H1 (cell line): Measurements from ENCODE around the gene DIAPH2. TPM values are rescaled to one million over a fixed set of nuclear protein-coding genes. Genes with fewer than 3 reads are reported as not detected.

Experiments
- CTCF ChIA-PET: fragments of 300-600 bp; sonication (Branson Sonifier 250); formaldehyde crosslinking; loops from one replicate; lab custom pipeline; 2021; ENCODE audit not compliant: partially characterized antibody; lab: Charles Lee
- POLR2A ChIA-PET: fragments of 300-600 bp; sonication (Branson Sonifier 250); formaldehyde crosslinking; loops from one replicate; lab custom pipeline; 2021; ENCODE audit warnings: inconsistent platforms; ENCODE audit not compliant: partially characterized antibody; lab: Charles Lee
- DNase-seq, 2 experiments: peaks; one replicate each; pipeline versions ENCODE4 v3.0.0 to v3.0.0-alpha.2; 2010 to 2022; ENCODE audit warnings: low spot score in 2 of 2, low read depth in 1 of 2, mixed read lengths in 1 of 2
- FAIRE-seq: peaks from 2 replicates; lab custom pipeline; 2011; peaks lifted over from hg19 to GRCh38; lab: Jason Lieb, UNC
- H2AFZ ChIP-seq: 2 replicates; pipeline ENCODE4 v1.8.1; 2012; ENCODE audit warnings: low read length, inconsistent platforms
- H2AK5ac ChIP-seq: 2 replicates; pipeline ENCODE4 v1.6.1; 2013; ENCODE audit warnings: low read depth, low read length
- H2BK120ac ChIP-seq: replicated peaks from 2 replicates; pipeline ENCODE3; 2013; ENCODE audit warnings: low read depth, low read length, inconsistent platforms
- H2BK12ac ChIP-seq: 2 replicates; pipeline ENCODE4 v1.6.1; 2013; ENCODE audit warnings: low read depth, low read length
- H2BK15ac ChIP-seq: 2 replicates; pipeline ENCODE4 v1.6.1; 2013; ENCODE audit warnings: low read length
- H2BK20ac ChIP-seq: 2 replicates; pipeline ENCODE4 v1.6.1; 2013; ENCODE audit warnings: low read length
- H2BK5ac ChIP-seq: 2 replicates; pipeline ENCODE4 v1.6.1; 2013; ENCODE audit warnings: low read depth, low read length
- H3K14ac ChIP-seq: 2 replicates; pipeline ENCODE4 v1.6.1; 2013; ENCODE audit warnings: inconsistent platforms; ENCODE audit not compliant: insufficient read length
- H3K18ac ChIP-seq: 2 replicates; pipeline ENCODE4 v1.6.1; 2013; ENCODE audit warnings: low read length; ENCODE audit errors: extremely low read depth
- H3K23ac ChIP-seq: 2 replicates; pipeline ENCODE4 v1.6.1; 2013; ENCODE audit warnings: inconsistent platforms; ENCODE audit not compliant: insufficient read length
- H3K23me2 ChIP-seq: 2 replicates; pipeline ENCODE4 v1.6.1; 2013; ENCODE audit warnings: low read depth, low read length
- H3K27ac ChIP-seq: 2 replicates; pipeline ENCODE4 v1.6.1; 2011; ENCODE audit warnings: low read depth, low read length, inconsistent platforms
- H3K27me3 ChIP-seq, 4 experiments: replicated peaks in 1 of 4; 1 replicate in 1 of 4; 2 replicates in 3 of 4; pipeline versions ENCODE4 v1.6.1 to v1.8.1; 2011 to 2013; ENCODE audit warnings: low read length in 3 of 4, mild to moderate bottlenecking in 3 of 4, inconsistent platforms in 2 of 4, mixed read lengths in 2 of 4, moderate library complexity in 1 of 4; ENCODE audit not compliant: control insufficient read depth in 3 of 4, insufficient read depth in 3 of 4; ENCODE audit errors: extremely low read depth in 1 of 4
- H3K36me3 ChIP-seq, 4 experiments: 2 replicates each; pipeline versions ENCODE4 v1.6.1 to v1.8.1; 2011 to 2013; ENCODE audit warnings: mild to moderate bottlenecking in 4 of 4, low read length in 3 of 4, moderate library complexity in 2 of 4, control low read depth in 1 of 4, inconsistent platforms in 1 of 4; ENCODE audit not compliant: insufficient read depth in 4 of 4, control insufficient read depth in 2 of 4
- H3K4ac ChIP-seq: replicated peaks from 2 replicates; pipeline ENCODE3; 2013; ENCODE audit warnings: low read length, low read depth, mixed read lengths, inconsistent platforms; ENCODE audit not compliant: insufficient read length
- H3K4me1 ChIP-seq, 4 experiments: replicated peaks in 1 of 4; 1 replicate in 1 of 4; 2 replicates in 3 of 4; pipeline versions ENCODE4 v1.6.1 to v1.8.1; 2011 to 2013; ENCODE audit warnings: low read length in 3 of 4, inconsistent platforms in 2 of 4, mixed read lengths in 1 of 4; ENCODE audit not compliant: insufficient read depth in 4 of 4, control insufficient read depth in 3 of 4
- H3K4me2 ChIP-seq, 2 experiments: 2 replicates each; pipeline versions ENCODE4 v1.6.1 to v1.8.1; 2011 to 2013; ENCODE audit warnings: low read depth in 2 of 2, low read length in 2 of 2, control low read depth in 1 of 2, inconsistent platforms in 1 of 2, mild to moderate bottlenecking in 1 of 2; ENCODE audit not compliant: insufficient read depth in 1 of 2
- H3K4me3 ChIP-seq, 4 experiments: fragments of 200-600, 300-600 bp in 1 of 4; sonication (generic), shearing (Covaris generic), sonication (Bioruptor Twin) in 1 of 4; 2 replicates each; pipeline versions ENCODE4 v1.5.1 to v1.8.1; 2011 to 2016; ENCODE audit warnings: low read length in 4 of 4, low read depth in 3 of 4, control low read depth in 2 of 4, inconsistent platforms in 2 of 4, mild to moderate bottlenecking in 2 of 4, mixed read lengths in 1 of 4, moderate library complexity in 1 of 4; ENCODE audit not compliant: insufficient read depth in 2 of 4; ENCODE audit errors: extremely low read depth in 1 of 4
- H3K56ac ChIP-seq: replicated peaks from 2 replicates; pipeline ENCODE3; 2013; ENCODE audit warnings: low read depth, mild to moderate bottlenecking, mixed read lengths, low read length, inconsistent platforms; ENCODE audit not compliant: insufficient read length
- H3K79me1 ChIP-seq: 2 replicates; pipeline ENCODE4 v1.6.1; 2013; ENCODE audit warnings: low read depth, low read length, control low read depth
- H3K79me2 ChIP-seq, 2 experiments: 2 replicates each; pipeline versions ENCODE4 v1.6.1 to v1.8.1; 2012 to 2013; ENCODE audit warnings: low read length in 2 of 2, mild to moderate bottlenecking in 2 of 2, inconsistent platforms in 1 of 2; ENCODE audit not compliant: insufficient read depth in 2 of 2, control insufficient read depth in 1 of 2
- H3K9ac ChIP-seq, 4 experiments: replicated peaks in 1 of 4; 1 replicate in 1 of 4; 2 replicates in 3 of 4; pipeline versions ENCODE4 v1.6.1 to v1.8.1; 2011 to 2013; ENCODE audit warnings: low read depth in 3 of 4, low read length in 3 of 4, control low read depth in 2 of 4, mild to moderate bottlenecking in 2 of 4, moderate library complexity in 2 of 4, inconsistent platforms in 1 of 4; ENCODE audit errors: extremely low read depth in 1 of 4
- H3K9me3 ChIP-seq, 2 experiments: 2 replicates each; pipeline versions ENCODE4 v1.6.1 to v1.8.1; 2012 to 2013; ENCODE audit warnings: mild to moderate bottlenecking in 2 of 2, moderate library complexity in 2 of 2, control low read depth in 1 of 2, inconsistent platforms in 1 of 2, low read depth in 1 of 2, low read length in 1 of 2, mixed read lengths in 1 of 2; ENCODE audit not compliant: insufficient read depth in 2 of 2
- H4K20me1 ChIP-seq, 2 experiments: replicated peaks in 1 of 2; 2 replicates each; pipeline versions ENCODE3 to v1.8.1; 2011 to 2013; ENCODE audit warnings: inconsistent platforms in 2 of 2, low read length in 2 of 2, mild to moderate bottlenecking in 1 of 2; ENCODE audit not compliant: insufficient read depth in 2 of 2, control insufficient read depth in 1 of 2
- H4K5ac ChIP-seq: 2 replicates; pipeline ENCODE4 v1.6.1; 2013; ENCODE audit warnings: low read length, low read depth, mixed read lengths, inconsistent platforms; ENCODE audit not compliant: insufficient read length
- H4K8ac ChIP-seq: 2 replicates; pipeline ENCODE4 v1.8.0; 2013; ENCODE audit warnings: mild to moderate bottlenecking, moderate library complexity, low read length, inconsistent platforms; ENCODE audit not compliant: insufficient read depth; ENCODE audit errors: extremely low read depth
- H4K91ac ChIP-seq: replicated peaks from 2 replicates; pipeline ENCODE3; 2013; ENCODE audit warnings: low read length, mixed read lengths, inconsistent platforms; ENCODE audit not compliant: insufficient read length
- ATF3 ChIP-seq: IDR thresholded peaks from 2 replicates; pipeline ENCODE4 v1.6.1; 2011; ENCODE audit warnings: low read depth, mild to moderate bottlenecking, low read length; ENCODE audit not compliant: insufficient read depth
- BCL11A ChIP-seq, 2 experiments: IDR thresholded peaks; one replicate each; pipeline ENCODE4 v1.6.1; 2011; ENCODE audit warnings: low read depth in 2 of 2, low read length in 2 of 2, mild to moderate bottlenecking in 2 of 2
- CHD1 ChIP-seq: IDR thresholded peaks from 2 replicates; pipeline ENCODE4 v1.6.1; 2012; ENCODE audit warnings: low read depth, low read length, improper control_type of control experiment
- CTBP2 ChIP-seq: IDR thresholded peaks from 2 replicates; pipeline ENCODE4 v1.7.0; 2011; ENCODE audit warnings: borderline replicate concordance, mild to moderate bottlenecking, moderate library complexity, mixed read lengths, low read length; ENCODE audit not compliant: insufficient read depth, insufficient read length
- EGR1 ChIP-seq: IDR thresholded peaks from 2 replicates; pipeline ENCODE4 v1.6.1; 2011; ENCODE audit warnings: low read depth, low read length, borderline replicate concordance
- JUN ChIP-seq: IDR thresholded peaks from 2 replicates; pipeline ENCODE4 v1.6.1; 2011; ENCODE audit warnings: low read depth, mild to moderate bottlenecking, improper control_type of control experiment, low read length
- KDM5A ChIP-seq: fragments of 200-600 bp; IDR thresholded peaks from 2 replicates; pipeline ENCODE4 v1.7.1; 2012; ENCODE audit warnings: mild to moderate bottlenecking, low read length, inconsistent platforms, mixed read lengths
- MAFK ChIP-seq: IDR thresholded peaks from 2 replicates; pipeline ENCODE4 v1.6.1; 2012; ENCODE audit warnings: low read depth, mild to moderate bottlenecking, improper control_type of control experiment, low read length
- PHF8 ChIP-seq: fragments of 200-600 bp; sonication (generic); conservative IDR thresholded peaks from 2 replicates; pipeline ENCODE4 v1.7.1; 2012; ENCODE audit warnings: low read depth, mild to moderate bottlenecking, inconsistent platforms, low read length, moderate library complexity
- POU5F1 ChIP-seq: IDR thresholded peaks from 2 replicates; pipeline ENCODE4 v1.6.1; 2011; ENCODE audit warnings: low read depth, mild to moderate bottlenecking, low read length, moderate library complexity
- SP1 ChIP-seq: IDR thresholded peaks from 2 replicates; pipeline ENCODE4 v1.6.1; 2011; ENCODE audit warnings: low read depth, low read length
- SP2 ChIP-seq: IDR thresholded peaks from 2 replicates; pipeline ENCODE4 v1.6.1; 2012; ENCODE audit warnings: mild to moderate bottlenecking, low read length, inconsistent platforms
- SUZ12 ChIP-seq: fragments of 200-600 bp; sonication (generic); IDR thresholded peaks from 2 replicates; pipeline ENCODE4 v1.6.1; 2012; ENCODE audit warnings: mild to moderate bottlenecking, inconsistent platforms, low read length, moderate library complexity, mixed read lengths
- WGBS, 2 experiments: shearing (Covaris generic) in 1 of 2; methylation state at CpG; one replicate each; pipeline versions ENCODE4 v1.1.6 to v1.1.7; 2013 to 2015; ENCODE audit warnings: low lambda C conversion rate in 2 of 2, mixed read lengths in 2 of 2, inconsistent platforms in 1 of 2, low coverage in 1 of 2, missing lambda C conversion rate in 1 of 2; ENCODE audit not compliant: insufficient replicate concordance in 2 of 2, insufficient coverage in 1 of 2, insufficient read length in 1 of 2; ENCODE audit errors: extremely low coverage in 1 of 2, missing lambda C conversion rate in 1 of 2; 5-methylcytosine and 5-hydroxymethylcytosine counted together
- polyA plus RNA-seq, 7 experiments: library from polyadenylated mRNA; depleted of rRNA in 3 of 7; stranded (reverse) in 5 of 7; unstranded in 2 of 7; fragments of >200 nt in 5 of 7; fragments of 200-250 nt in 2 of 7; gene quantifications; 1 replicate in 5 of 7; 2 replicates in 1 of 7; 4 replicates in 1 of 7; pipeline versions ENCODE4 v1.2.1 to v1.2.3, GENCODE V29; 2011 to 2013; ENCODE audit warnings: missing spikeins in 2 of 7, mixed read lengths in 2 of 7
- total RNA-seq: library from RNA; stranded (reverse); fragmentation: NEBNext Ultra II Directional; extraction: Animal tissue kit (Norgen Biotek cat#: 25700); gene quantifications from 2 replicates; pipeline ENCODE4 v1.2.1, GENCODE V29; 2021

DIAPH2 gene
- total and polyA plus RNA-seq, 2 of the 8 experiments (the other 6 are each of a cell fraction or from before 2014, with no cell fraction given) = 4.4 to 24.3 TPM

GRCh38 chrX:97224148-97224547, 539.5 kb downstream of the DIAPH2 start:
- Histone ChIP-seq H2BK5ac (no peak overlapping the region), H2AK5ac (no peak overlapping the region), H3K27ac (no peak overlapping the region), H2BK15ac (no peak overlapping the region), H2AFZ (no peak overlapping the region), H3K36me3 (no peaks in the 10 kb centered on the region), H3K79me2 (no peaks in the 10 kb centered on the region), H4K91ac (no peak overlapping the region), H3K23ac (no peak overlapping the region), H3K56ac (no peak overlapping the region), H3K4me2 (no peak overlapping the region), H4K5ac (no peak overlapping the region), H2BK12ac (no peak overlapping the region), H3K9ac (no peak overlapping the region), H2BK120ac (no peak overlapping the region), H4K8ac (no peak overlapping the region), H2BK20ac (no peak overlapping the region), H3K4me3 (no peak overlapping the region), H4K20me1 (no peaks in the 10 kb centered on the region), H3K18ac (no peak overlapping the region), H3K9me3 (no peaks in the 10 kb centered on the region), H3K4ac (no peak overlapping the region), H3K23me2 (no peaks in the 10 kb centered on the region), H3K4me1 (no peaks in the 10 kb centered on the region), H3K79me1 (no peaks in the 10 kb centered on the region), H3K14ac (no peak overlapping the region), H3K27me3 (no peaks in the 10 kb centered on the region)
- POLR2A ChIA-PET = no interaction called here
- DNase-seq (no peak), FAIRE-seq (no peak)
- WGBS, 2 experiments = 100% methylated on average over 1 of the region's 1 CpG; no CpG with 5 or more reads in 1 of the 2 experiments
- TF ChIP-seq EGR1 (no peak), PHF8 (no peak), POU5F1 (no peak), KDM5A (no peak), MAFK (no peak), SUZ12 (no peak), CTBP2 (no peak), ATF3 (no peak), CHD1 (no peak), SP1 (no peak), BCL11A (IDR thresholded peaks at IDR 0.05; ENCODE audit: low read depth in 2 of 2, low read length in 2 of 2) (no peak), JUN (no peak), SP2 (no peak)
- CTCF ChIA-PET = no interaction called here
